NCI-H1694 treated with DMSO at 0.1 percent for 48 hours (cell line): ENCODE measurements around the gene GIMAP7.
"Not testable (repeated sequence)": the region's sequence is repeated elsewhere in the genome, so short reads cannot be mapped to it uniquely, and the experiment has no call there.

ENCODE experiments used
- DNase-seq: peaks from one replicate; lab custom pipeline; 2025; lab: John Stamatoyannopoulos, UW

The GIMAP7 gene

DNA sequence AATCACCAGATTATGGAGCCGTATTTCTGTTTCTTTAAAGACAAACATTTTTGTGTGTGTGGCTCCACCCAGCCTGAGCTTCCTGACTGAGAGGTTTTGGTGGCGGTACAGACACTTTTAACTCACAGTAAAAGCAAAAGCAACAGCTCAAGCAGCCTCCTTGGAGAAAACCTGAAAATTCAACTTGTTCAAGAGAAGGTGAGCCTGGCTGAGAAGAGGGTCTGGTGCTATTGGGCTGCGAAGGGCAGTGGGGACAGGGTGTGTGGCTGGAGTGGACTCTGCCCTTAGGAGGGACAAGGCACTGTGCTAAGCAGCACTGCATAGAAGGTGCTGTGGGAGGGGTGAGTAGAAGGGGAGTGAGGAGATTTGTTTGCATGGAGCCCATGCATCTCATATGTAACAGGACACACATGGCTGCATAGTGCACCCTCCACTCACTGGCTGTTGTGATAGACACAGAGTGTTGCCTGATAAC, at the start of gene GIMAP7:
GIMAP7 (plus strand) TSS at position 125 of the 475 bp plus-strand sequence. CDS start 5,103 bp downstream, outside the sequence.
- no peak for DNase-seq

DNA sequence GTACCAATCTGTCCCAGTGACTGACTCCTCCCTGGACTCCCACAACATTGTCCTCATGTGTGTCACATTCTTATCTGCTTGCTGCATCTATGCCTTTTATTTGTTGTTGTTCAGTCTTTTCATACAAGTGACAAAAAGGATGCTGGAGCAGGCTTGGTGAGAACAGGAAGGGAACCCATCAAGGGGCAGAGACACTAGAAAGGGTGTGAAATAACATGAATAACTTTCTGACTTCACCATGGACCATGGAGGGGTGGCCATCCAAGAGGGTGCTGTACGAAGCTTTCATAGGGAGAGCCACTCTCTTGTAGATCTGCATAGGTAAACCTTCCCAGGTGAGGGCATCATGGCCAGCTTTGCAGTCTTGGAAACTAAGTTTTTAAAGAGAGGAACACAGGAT, 49.7 kb upstream of the GIMAP7 start:
- DNase-seq = no peak

DNA sequence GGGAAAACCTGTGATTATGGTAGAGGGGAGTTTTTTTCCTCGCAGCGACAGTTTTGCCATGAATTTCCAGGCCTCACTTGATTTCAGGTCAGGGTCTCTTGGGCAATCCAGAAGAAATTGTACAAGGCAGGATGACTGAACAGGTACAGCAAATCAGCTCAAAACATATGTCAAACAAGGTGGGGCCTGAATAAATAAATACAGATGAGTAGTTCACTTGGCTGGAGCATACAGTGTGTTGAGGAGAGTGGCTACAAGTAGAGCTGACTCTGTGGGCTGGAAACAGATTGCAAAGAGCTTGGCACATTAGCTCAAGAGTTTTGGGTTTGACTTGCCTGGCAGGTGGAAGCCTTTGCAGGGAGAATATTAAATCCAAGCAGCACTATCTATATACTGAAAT, 49.3 kb upstream of the GIMAP7 start:
- DNase-seq = no peak

DNA sequence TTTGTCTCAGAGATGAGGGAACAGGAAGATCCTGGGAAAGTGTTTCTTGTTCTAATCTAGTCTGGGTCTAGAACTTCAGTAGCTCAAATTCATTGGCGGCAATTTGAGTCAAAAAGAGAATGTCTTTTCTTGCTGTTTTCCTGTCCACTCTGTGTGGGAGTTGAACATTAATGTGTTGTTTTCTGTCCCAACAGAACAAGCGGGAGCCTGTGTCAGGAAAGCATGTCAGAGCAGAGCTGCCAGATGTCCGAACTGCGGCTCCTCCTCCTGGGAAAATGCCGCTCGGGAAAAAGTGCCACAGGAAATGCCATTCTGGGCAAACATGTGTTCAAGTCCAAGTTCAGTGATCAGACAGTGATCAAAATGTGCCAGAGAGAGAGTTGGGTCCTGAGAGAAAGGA, 48.2 kb upstream of the GIMAP7 start:
- DNase-seq = no peak

DNA sequence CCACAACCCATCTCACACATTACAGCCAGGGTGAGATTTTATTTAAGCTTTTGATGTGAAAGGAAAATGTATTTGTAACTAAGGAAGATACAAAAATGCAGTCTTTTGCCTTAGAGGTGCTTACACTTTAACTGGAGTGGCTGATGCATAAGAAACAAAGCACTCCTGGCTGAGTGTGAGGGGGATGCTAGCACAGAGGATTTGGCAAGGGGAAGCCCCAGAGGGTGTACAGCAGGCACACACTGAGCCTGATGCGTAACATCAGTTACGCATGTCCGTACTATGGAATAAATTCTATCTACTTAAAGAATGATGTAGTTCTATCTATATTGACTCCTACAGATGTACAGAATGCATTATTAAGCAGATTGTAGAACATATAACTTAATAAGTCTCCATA, 46.4 kb upstream of the GIMAP7 start:
- DNase-seq = no peak

DNA sequence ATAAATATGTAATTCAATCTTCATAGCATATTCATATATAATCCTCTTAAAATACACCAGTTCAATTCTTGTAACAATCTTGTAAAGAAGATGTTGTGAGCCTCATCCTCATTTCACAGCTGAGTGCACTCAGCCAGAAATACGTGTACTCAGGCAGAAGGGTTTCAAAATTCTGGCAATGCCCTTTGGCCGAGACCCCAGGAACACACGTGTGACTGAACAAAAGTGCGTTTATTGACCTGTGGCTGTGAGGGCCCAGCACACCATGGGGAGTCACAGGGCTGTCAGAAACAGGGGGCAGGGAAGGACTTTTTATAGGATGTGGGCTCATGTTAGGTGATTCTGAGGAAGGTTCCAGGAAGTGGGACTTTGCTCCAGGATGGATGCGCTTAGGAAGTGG, 42.8 kb upstream of the GIMAP7 start:
- no peak for DNase-seq

DNA sequence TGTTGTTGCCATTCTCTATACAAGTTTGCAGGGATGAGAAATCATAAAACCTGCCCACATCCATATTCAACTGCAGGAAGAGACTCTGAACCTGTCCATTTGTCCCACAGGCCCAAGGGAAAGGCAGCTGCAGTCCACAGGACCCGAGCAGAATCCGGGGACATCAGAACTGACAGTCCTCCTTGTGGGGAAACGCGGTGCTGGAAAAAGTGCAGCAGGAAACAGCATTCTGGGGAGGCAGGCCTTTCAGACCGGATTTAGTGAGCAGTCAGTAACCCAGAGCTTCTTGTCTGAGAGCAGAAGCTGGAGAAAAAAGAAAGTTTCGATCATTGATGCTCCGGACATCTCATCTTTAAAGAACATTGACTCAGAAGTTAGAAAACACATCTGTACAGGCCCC, 40.8 kb upstream of the GIMAP7 start:
- DNase-seq = no peak

DNA sequence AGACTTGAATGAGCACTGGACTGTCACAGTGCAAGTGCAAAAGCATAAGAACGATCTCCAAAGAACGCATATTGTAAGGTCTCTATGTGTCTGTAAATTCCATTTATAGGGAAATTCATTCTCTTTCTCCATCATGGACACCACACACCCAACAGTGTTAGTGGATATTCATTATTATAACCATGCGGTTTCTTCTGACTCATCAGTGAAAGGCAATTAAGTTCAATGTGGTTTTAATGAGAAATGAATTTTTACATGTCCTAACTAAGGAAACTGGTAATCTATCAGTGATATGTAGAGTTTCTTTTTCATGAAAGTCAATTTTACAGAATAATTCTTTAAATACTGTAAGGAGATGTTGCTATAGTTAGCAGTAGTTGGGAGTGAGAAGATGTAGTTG, 38.4 kb upstream of the GIMAP7 start:
- no peak for DNase-seq

DNA sequence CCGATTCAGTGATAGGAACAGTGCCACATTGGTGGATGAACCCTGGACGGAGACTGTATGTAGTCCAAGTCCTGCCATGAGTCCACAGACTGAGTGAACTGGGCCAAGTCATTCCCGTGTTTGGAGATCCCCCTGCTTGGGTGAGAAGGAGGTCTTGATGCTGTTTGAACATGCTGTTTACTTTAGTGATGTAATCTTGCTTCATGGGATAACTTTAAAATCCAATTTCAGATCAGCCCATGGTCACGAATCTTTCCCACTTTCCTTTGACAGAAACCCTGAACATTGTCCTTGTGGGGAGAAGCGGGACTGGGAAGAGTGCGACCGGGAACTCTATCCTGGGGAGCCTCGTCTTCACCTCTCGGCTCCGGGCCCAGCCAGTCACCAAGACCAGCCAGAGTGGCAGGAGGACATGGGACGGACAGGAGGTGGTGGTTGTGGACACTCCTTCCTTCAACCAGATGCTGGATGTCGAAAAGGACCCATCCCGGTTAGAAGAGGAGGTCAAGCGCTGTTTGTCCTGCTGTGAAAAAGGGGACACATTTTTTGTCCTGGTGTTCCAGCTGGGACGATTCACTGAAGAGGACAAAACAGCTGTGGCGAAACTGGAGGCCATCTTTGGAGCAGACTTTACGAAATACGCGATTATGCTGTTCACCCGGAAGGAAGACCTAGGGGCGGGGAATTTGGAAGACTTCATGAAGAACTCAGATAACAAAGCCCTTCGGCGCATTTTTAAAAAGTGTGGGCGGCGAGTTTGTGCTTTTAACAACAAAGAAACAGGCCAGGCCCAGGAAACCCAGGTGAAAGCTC, 37.6 kb upstream of the GIMAP7 start:
- no peak for DNase-seq

DNA sequence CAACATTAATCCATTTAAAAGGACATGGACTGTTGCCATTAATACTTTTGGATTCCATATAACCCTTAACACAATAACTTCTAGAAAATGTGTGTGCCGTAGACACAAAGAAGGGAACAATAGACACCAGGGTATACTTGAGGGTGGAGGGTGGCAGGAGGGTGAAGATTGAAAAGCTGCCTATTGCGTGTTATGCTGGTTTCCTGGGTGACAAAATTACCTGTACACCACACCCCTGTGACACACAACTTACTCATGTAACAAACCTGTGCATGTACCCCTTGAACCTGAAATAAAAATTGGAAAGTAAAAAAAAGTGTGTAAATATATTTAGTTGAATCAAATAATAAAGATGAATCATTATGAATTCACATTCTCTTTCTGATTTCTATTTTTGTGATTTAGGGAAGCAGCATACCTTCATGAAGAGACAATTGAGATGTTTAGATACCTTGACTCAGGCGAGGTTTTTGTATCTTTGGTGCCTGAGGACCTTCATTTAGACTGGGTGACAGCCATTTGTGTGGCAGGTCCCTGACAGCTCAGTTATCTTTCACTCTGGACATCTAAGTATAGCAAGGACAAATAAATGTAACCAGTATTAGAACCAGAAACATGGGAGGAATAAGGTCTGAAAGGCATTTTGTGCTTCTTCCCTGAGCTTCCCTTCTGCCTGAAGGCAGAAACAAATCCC, 35.5 kb upstream of the GIMAP7 start:
- DNase-seq = no peak

DNA sequence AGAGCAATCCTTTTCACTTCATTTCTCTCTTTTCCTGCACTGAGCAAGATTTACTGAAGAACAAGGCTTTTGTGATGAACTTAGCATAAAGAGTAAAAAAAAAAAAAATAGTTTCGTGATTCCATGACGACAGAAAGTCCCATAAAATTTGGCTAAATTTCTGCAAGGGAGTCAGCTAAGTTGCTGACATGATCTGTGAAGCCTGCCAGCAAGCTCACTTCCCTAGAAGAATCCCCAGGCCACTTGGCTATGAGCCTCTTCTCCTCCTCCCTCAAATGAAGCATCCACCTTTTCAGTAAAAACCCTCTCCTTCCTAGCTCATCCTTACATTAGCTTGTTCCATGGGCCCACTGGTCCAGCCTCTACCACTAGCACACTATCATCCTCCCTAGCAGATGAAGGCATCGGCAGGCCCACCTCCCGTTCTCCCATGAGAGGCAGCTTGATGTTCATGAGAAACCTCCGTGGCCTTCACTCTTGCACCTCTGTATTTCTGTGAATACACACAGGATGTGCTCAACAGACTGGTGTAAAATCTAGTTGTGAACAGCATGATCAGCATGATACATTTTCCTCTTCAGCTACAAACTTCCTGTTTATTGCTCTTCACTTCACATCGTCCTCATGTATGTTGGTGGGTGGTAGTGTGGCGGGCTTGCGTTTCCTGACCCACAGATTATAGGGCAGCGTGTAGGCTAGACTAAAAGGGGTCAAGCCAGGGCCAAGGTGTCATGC, 33.3 kb upstream of the GIMAP7 start:
- DNase-seq = no peak

DNA sequence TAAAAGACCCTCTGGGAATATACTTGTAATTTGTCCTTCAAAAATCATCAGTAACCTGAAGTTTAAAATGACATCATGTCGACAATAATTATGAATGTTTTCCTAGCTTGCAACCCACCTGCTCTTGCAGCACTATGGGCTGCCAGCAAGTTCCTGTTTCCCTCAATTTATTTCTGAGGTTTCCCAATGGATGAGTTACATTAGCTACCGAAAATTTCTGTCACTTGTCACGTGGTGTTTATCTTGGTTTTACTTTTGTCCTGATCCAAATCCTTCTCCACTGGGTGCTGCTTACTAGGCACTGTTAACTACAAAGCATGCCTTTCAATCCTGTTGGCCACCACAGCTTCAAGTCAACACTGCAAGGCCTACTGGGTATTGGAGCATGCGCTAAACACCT, 32.8 kb upstream of the GIMAP7 start:
- no peak for DNase-seq

DNA sequence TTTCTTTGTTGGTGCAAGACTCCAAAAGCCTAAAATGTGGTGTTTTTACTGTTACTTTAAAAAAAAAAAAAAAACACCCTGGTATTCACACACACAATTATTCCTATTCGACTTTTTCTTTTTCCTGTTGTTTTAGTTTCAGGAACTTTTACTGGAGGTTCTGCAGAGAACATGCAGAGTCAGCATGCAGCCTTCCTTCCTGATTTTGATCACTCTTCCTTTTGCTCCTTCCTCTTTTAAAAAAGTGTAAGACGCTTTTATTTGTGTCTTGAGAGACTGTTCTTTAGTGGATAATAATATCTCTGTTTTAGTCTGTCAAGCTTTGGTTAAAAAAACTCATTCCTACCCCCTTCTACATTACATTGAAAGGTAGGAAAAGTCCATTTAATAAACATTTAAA, 31.2 kb upstream of the GIMAP7 start:
- not testable (repeated sequence) for DNase-seq

DNA sequence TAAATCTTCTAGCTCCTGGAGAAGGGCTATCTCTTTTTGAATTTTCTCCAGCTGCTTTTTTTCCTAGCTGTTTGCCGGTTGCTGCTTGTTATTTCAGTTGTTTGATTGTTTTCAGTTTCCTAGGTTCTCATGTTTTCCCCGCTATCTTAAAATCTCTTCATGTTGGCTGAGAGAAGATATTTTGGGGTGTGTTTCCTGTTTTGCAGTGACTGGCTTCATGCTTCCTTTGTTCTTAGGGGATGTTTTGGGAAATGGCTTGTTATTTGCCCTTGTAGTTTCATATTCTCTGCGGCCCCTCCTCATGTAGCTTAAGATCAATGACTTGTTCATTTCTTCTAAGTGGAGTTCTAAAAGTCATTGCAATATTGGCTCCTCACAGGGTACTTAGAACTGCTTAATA, 30.6 kb upstream of the GIMAP7 start:
- not testable (repeated sequence) for DNase-seq

DNA sequence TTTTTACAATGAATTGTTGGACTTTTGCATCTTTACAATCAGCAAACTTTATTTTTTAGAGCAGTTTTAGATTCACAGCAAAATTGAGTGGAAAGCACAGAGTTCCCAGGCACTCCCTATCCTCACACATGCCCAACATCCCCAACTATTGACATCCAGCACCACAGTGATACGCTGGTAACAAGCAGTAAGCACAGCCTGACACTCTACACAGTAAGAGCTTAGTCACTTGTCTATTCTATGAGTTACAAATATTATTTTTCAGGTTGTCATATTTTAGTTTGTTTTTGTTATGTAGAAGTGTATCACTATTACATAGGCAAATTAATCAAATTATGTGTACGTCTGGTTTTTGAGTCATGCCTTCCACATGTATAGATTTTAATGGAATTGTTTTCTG, 27.0 kb upstream of the GIMAP7 start:
- no peak for DNase-seq

DNA sequence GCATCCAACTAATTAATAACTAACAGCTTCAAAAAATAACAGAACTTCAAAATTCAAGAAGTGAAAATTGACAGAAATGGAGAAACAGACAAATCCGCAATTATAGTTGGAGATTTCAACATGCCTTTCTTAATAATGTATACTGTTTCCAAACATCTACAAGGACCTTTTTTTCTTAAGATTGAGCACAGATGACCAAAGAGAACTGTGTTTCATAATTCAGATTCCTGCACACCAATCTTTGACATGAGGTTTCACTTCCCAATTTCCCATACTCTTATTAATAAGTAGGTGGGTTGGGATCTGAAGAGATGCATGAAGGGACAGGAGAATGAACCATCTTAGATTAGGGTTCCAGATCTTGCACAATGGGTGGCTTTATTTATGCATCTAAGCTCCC, 24.9 kb upstream of the GIMAP7 start:
- DNase-seq = no peak

DNA sequence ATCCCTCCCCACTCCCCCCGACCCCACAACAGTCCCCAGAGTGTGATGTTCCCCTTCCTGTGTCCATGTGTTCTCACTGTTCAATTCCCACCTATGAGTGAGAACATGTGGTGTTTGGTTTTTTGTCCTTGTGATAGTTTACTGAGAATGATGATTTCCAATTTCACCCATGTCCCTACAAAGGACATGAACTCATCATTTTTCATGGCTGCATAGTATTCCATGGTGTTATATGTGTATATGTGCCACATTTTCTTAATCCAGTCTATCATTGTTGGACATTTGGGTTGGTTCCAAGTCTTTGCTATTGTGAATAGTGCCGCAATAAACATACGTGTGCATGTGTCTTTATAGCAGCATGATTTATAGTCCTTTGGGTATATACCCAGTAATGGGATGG, 21.2 kb upstream of the GIMAP7 start:
- not testable (repeated sequence) for DNase-seq

DNA sequence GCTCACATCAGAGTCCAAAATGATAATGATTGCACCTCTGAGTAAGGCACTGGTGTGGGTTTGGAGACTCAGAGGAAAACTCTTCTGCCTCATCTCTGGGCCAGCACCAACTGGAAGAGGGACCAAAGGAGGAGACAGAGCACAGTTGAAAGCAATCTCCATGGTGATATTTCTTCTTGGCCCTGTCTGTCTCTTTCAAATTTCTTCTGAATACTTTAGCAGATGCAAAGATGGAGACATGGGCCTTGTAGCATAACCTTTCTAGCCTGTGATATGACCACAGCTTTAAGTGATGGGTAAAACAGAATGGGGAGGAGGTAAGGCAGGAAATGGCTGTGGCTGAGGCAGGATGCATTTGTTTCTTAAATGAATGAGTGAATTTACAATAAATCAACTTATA, 12.2 kb upstream of the GIMAP7 start:
- DNase-seq = no peak

DNA sequence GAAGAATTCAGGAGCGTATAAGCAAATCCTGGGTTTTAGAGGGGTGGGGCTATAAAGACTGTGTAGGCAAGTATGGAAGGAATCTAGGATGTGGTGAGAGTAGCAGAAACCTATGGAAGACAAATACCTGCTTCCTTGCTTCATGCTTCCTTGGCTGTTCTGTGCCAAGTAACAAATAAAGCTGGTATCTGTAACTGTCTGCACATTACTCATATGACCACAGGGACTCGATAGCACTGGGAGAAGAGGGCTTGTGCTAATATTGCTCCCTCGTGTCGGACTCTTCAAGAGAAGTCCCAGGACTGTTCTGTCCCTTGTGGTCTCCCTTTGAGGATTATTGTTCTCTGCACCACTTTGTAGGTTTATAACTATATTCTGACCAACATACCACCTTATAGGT, 11.5 kb upstream of the GIMAP7 start:
- DNase-seq = no peak

DNA sequence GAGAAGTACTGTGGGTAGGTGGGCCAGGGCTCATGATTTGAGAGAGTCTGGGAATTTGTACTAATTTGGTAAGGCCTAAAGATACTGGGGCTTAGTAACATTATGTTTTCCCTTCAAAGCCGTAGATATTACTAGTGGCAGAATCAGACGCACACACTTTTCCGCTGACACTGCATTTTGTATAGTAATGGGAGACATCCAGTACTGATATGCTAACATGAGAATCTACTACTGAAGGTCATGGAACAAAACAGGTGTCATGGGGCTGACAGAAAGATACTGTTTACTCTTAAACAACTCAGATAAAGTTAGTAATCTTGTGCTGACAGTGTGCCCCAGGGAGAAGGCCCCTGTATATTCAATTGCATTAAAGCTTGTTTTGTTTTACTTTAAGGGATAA, 11.1 kb upstream of the GIMAP7 start:
- DNase-seq = no peak

DNA sequence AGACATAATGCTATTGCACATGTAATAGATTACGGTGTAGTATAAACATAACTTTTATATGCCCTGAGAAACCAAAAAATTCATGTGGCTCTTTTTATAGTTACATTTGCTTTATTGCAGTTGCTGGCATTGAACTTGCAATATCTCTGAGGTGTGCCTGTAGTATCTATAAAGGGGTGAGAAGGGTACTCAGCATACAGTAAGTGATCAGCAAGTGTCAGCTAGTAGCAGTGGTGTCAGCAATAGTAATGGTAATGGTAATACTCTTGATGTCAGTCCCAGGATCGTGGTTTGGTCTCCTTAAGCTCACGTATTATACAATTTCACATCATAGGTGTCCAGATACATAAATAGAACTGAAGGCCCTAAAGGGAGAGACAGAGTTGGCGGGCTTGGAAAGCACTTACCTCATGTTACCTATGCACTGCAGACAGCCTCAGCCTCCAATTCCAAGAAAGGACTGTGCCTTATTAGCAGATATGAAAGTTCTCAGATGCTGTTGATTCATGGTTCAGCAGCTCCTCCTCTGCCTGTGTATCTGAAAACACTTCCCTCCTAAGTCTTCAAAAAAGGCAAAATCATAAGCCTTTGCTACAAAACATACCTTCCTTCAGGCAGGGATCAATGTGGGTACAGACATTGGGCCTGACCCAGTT, 6.6 kb upstream of the GIMAP7 start:
- no peak for DNase-seq

DNA sequence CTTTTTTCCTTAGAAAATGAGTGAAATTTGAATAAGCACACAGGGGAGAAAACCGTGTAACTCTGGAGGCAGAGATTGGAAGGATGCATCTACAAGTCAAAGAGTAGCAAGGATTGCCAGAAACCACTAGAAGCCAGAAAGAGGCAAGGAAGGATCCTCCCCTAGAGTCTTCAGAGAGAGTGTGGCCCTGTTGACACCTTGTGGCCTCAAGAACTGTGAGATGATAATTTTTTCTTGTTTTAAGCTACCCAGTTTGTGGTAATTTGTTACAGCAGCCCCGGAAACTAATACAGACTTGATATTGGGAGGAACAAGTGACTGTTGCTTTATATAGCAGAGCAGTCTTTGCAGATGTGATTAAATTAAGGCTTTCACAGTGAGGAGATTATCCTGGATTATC, 3.6 kb upstream of the GIMAP7 start:
- DNase-seq = no peak
